GM19351 (cell line): ENCODE data around the gene VPS13D.
"Not testable (repeated sequence)": the region's sequence is repeated elsewhere in the genome, so short reads cannot be mapped to it uniquely, and the experiment has no call there.

Source experiments
- ATAC-seq: cut with Tn5 transposase; IDR thresholded peaks from one replicate; pipeline ENCODE4 v1.9.1; 2021; ENCODE audit warnings: mild to moderate bottlenecking, moderate library complexity; ENCODE audit not compliant: unreplicated experiment

Gene VPS13D

GRCh38 chr1:12196641-12197482, 33.0 kb upstream of the VPS13D start:
- no peak for ATAC-seq

- no peak for ATAC-seq
Measured at GRCh38 chr1:12197483-12197880, 32.3 kb upstream of the VPS13D start.

- no peak for ATAC-seq
Measured at GRCh38 chr1:12200208-12200607, 29.6 kb upstream of the VPS13D start.

- peak; percentile 50 for ATAC-seq
Measured at GRCh38 chr1:12201352-12202189, 28.3 kb upstream of the VPS13D start.

GRCh38 chr1:12202190-12202497, 27.7 kb upstream of the VPS13D start:
- ATAC-seq = no peak

- ATAC-seq = no peak
Measured at GRCh38 chr1:12202577-12202976, 27.3 kb upstream of the VPS13D start.

GRCh38 chr1:12203216-12204007, 26.4 kb upstream of the VPS13D start:
- ATAC-seq = no peak

GRCh38 chr1:12204140-12204539, 25.7 kb upstream of the VPS13D start:
- ATAC-seq = peak; percentile 49

GRCh38 chr1:12204754-12205658, 24.8 kb upstream of the VPS13D start:
- ATAC-seq = no peak

GRCh38 chr1:12206238-12206637, 23.6 kb upstream of the VPS13D start:
- no peak for ATAC-seq

GRCh38 chr1:12206792-12207424, 22.9 kb upstream of the VPS13D start:
- ATAC-seq = no peak

- ATAC-seq = no peak
Measured at GRCh38 chr1:12208271-12208670, 21.6 kb upstream of the VPS13D start.

GRCh38 chr1:12208764-12209494, 20.9 kb upstream of the VPS13D start:
- peak; percentile 40 for ATAC-seq

GRCh38 chr1:12209495-12209832, 20.4 kb upstream of the VPS13D start:
- no peak for ATAC-seq

- ATAC-seq = no peak
Measured at GRCh38 chr1:12215118-12215961, 14.5 kb upstream of the VPS13D start.

- no peak for ATAC-seq
Measured at GRCh38 chr1:12219800-12220199, 10.0 kb upstream of the VPS13D start.

GRCh38 chr1:12220890-12221289, 8.9 kb upstream of the VPS13D start:
- no peak for ATAC-seq

GRCh38 chr1:12222700-12223099, 7.1 kb upstream of the VPS13D start:
- not testable (repeated sequence) for ATAC-seq
